ENCODE measurements around the gene TEX50.

- TF ChIP-seq POLR2A (IDR thresholded peaks at IDR 0.05) (no peak), CTCF (IDR thresholded peaks at IDR 0.05) (no peak), POLR2AphosphoS5 (IDR thresholded peaks at IDR 0.05) (no peak)
Measured at GRCh38 chr1:173661763-173662162, 26.6 kb downstream of the TEX50 start.

All from prostate gland (tissue), 2 donors.